IPS DF 4.7 (cell line): ENCODE data around the gene ATOH8.

Experiments
- DNase-seq: peaks from one replicate; pipeline ENCODE4 v3.0.0-alpha.2; 2013; ENCODE audit warnings: low spot score; ENCODE audit errors: extremely low read depth

ATOH8 gene

DNA sequence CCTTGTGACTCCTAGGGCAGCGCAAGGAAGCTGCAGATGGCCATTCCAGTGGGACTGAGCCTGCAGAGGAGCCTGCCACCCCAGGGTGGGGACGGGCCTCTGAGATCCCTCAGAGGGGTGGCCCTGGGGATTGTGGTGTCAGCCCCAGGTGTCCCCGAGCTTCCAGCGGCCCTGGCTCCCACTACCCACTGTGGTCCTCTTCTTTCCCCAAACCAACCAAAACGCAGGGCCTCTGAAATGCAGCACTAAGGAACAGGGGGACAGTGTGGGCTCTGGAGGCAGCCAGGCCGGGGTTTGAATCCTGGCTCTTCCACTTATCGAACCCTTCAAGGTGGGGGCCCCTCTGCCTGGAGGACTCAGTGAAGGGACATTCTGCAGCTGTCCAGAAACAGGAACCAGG lies 32.7 kb downstream of the ATOH8 start:
- DNase-seq = no peak

DNA sequence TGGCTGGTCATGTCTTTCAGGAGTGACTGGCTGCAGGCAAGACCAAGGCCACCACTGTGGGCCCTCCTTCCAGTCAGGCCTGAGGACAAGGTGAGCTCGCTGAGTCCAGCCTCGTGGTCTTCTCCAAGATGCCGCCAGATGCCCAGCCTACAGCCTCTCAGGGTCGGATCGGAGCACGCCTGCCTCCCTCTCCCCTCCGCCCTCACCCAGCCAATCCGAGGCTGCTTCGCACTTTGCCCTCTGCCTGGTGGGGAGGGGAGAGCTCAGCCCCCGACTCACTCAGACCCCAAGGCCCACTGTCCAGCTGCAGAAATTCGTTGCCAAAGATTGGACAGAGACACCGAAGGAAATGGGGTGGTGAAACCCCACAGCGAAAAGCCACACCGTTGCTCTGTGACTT lies 33.1 kb downstream of the ATOH8 start:
- no peak for DNase-seq

DNA sequence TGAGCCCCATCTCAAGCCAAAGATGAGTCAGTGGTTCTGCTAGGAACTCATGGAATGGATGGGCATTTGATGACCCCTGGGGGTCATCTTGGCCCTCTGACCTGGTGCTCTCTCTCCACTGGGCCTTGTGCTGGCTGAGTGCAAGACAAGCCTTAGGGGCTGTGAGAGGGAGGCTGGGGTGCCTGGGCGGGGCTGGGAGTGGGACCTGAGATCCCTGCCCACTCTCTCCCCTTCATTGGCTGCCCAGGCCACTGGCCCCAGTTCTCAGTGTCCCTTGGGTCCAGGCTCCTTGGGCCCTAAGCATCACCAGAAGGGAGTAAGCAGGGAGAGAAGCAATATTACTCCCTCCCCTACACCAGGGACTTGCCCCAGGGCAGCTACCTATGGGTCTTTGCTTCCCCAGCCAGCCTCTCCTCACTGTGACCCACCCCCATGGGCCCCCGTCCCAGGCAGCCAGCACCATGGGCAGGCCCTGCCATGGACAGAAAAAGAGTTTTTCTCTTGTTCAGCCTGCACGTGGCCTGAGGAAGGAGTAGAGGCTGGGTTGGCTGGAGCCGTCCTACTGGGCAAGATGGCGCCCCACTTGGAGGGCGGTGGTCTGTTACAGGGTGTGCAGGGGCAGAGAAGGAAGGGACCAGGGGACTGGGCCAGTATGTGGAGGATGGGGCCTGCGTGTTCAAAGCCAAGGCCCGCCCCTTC lies 33.6 kb downstream of the ATOH8 start:
- no peak for DNase-seq

DNA sequence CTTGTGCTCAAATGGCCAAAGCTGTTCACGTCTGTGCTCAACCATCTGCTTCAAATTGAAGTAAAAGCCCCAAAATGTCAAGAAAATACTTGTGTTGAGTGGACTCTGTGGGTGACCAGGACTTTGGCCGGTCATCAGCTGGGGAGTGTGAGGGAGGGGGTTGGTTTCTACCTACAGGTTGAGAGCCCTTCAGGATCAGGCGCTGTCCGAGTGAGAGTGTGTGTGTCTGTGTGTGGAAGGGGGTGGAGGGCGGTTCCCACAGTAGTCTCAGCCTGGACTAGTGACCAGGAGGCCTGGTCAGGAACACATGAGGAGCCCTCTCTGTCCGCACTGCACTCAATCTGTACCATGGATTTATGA lies 34.2 kb downstream of the ATOH8 start:
- DNase-seq = no peak

DNA sequence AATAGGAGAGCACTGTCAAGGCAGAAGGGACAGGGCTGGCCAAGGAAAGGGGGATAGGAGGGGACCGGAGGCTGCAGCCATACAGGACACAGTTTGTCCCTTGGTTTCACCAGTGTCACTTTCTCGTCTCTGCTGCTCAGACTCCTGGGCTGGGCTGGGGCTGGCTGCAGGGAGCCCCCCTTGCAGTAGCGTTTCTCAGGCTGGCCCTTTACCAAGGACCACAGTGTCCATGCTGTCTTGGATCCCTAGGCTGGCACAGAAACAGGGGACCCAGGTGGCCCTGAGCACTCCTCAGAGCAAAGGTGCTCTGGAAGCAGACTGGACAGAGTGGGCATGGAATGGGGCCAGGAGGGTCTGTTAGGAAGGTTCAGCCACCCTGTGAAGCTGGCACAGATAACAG lies 34.8 kb downstream of the ATOH8 start:
- DNase-seq = no peak

DNA sequence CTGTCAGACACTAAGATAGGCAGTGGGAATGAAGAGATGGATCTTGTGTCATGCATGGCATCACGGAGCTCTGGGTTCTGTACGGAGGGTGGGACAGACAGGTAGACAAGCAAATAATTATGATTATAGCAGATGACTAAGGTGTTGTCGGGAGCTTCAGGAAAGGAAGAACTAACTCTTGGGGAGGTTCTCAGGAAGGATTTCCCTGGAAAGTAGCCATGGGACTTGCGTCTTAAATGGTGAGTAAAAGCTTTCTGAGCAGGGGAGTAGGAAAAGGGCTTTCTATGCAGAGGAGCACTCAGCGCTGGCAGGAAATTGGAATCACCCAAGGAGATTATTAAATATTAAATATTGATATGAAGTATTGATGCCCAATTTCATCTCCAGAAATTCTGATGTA lies 35.5 kb downstream of the ATOH8 start:
- DNase-seq = no peak

DNA sequence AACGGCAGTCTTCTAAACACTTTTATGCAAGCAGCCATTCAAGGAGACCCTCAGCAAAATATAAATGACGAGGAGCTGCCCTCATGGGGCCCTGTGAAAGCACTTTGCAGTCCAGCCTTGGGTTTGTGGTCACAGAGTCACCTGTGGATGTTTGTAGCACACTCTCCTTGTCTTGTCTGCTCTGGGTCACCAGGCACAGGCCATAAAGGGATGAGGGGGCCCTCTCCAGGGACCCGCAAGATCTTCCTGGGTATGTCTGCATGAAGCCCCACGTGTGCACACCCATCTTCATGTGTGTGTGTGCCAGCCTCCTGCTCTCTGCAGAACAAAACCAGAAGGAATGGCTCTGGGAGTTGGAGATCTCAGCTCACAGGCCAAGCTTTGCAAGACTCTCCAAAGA lies 36.2 kb downstream of the ATOH8 start:
- DNase-seq = no peak

DNA sequence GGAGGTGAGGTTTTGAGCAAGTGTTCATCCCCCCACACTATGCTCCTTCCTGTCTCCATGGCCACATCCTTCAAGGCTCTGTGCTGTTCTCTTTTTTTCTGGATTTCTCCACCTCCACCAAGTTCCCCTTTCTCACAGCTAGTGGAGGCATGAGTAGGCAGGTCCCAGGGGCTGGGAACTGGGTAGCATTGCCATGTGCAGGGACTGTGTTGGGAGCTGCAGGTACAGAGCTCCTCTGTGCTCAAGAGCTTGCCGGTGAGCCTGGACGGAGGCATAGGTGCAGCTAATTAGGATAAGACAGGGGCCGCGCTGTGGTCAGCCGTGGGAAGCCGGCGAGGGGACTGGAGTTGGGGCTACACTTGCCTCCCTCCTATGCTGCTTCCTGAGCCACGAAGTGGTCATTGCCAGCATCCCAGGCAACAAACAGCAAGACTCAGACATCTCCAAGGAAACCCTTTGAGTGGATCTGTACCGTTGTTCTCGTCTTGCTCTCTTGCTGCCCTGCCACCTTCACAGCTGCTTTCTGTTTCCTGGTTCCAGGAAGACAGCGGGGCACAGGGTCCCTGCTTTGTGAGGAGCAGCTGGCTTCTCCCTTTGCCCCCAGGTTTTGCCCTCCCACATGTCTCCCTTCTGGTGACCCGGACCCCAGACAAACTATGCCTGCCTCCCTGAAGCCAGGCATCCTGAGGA lies 36.9 kb downstream of the ATOH8 start:
- DNase-seq = no peak

DNA sequence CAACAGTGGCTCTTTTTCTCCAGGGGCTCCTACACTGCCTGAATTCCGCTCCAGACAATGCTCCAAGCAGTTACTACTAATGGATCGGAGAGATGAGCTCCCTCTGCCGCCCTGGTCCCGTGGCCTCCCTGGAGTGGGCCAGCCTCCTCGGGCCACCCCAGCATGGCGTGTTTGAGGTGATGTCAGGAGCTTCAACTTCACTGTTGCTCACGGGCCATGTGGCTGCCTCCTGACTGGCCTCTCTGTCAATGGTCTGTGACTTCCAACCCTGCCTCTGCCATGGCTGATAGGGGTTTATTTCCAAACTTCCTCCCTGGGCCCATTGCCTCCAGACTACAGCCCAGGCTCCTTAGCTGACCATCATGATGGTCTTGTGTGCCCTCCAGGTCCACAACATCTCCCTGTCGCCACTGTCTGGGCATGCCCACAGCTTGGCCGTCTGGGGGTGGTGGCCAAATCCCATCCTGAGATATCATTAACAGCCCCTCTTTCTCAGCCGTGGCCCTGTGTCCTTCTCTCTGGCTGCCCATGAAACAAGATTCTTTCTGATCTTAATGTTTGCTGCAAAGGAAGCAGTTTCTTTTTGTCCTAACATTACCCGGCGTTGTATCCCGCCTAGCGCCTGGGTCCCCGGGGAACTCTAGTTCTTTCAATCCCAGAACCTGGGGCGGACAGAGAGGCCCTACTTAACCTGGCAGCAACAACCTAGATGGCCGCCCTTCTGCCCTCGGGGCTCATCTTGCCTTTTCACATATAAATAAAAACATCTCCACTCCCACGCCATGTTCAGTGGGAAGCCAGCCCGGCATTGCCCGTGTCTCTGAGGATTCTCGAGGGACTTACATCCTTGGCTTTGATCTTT lies 38.1 kb downstream of the ATOH8 start:
- no peak for DNase-seq

DNA sequence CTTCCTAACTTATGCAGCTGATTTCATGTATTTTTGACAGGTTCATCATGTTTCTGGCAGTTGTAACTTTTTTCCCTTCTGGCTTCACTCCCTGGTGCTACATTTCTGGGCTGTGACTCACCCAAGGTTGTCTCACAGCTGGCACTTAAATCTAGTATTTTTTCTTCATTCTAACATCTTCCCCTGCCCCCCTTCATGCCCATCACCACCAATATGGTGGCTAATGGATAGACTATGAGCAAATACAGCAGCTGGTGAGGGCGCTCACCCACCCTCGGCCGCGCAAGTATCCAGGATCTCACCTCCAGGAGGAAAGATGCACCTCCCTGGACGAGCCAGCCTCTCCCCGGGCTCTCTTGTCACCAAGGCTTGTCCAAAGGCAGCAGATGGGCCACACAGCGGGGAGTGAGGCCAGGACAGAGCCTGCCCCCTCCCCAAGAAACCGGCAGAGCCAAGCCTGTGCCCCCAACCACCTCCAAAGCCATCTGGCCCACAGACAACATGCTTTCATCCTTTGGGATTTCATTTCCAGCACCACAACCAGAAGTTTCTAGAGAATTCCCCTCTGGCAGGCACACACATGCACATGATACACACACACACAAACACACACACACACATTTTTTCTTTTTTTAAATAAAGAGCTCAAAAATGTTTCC lies 39.1 kb downstream of the ATOH8 start:
- DNase-seq = no peak

DNA sequence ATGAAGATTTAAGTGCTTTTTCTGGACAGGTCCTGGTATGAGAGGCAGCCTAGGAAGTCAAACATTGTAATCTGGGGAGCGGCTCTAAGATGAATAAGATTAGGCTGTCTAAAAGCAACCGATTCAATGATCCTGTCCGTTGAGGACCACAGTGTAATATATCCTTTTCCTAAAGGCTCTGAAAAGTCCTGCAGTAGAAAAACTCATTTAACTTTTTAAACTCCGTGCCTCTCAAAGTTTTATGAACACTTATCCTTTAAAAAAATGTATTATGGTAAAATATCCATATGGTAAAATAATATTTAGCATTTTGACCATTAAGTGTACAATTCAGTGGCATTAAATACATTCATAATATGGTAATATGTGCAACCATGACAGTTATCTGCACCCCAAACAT lies 39.8 kb downstream of the ATOH8 start:
- no peak for DNase-seq

DNA sequence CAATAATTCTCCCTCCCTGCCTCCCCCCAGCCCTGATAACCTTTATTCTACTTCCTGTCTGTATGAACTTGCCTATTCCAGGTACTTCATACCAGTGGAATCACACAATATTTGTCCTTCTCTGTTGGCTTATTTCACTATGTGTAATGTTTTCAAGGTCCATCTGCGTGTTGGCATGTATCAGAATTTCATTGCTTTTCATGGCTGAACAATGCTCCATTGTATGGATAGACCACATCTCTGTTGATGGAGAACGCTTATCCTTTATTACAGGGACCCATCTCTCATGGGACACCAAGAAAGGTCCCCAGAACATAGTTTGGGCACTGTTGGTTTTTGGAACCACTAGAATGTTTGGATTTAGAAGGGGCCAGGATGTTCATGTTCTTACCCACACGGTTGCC lies 40.2 kb downstream of the ATOH8 start:
- DNase-seq = no peak

DNA sequence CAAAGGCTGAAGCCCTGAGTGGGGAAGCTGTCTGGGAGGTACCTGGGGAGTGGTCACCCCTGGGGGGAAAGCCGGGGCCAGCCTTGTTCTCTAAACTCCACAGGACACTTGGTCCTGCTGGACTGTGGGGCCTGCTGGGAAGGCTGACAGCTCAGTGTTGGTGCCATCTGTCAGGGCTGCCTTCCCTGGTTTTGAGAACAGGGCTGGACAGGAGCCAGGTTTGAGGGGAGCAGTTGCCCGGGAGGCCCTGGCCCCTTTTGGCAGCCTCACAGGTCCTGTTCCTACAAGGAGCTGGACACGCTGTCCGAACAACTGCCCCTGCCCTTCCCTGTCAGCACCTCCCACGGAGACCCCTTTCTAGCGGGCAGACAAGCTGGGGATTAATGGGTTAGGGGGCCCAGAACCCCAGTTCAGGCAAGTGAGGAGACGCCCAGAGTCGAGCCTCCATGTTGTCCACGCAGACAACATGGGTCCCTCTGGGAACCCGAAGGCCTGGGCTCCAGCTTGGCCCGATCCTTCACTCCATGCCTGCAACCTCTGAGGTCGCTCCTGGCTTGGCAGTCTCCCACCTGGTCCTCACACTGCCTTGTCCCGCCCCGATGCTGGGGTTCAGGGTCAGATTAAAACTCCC lies 40.8 kb downstream of the ATOH8 start:
- DNase-seq = no peak

DNA sequence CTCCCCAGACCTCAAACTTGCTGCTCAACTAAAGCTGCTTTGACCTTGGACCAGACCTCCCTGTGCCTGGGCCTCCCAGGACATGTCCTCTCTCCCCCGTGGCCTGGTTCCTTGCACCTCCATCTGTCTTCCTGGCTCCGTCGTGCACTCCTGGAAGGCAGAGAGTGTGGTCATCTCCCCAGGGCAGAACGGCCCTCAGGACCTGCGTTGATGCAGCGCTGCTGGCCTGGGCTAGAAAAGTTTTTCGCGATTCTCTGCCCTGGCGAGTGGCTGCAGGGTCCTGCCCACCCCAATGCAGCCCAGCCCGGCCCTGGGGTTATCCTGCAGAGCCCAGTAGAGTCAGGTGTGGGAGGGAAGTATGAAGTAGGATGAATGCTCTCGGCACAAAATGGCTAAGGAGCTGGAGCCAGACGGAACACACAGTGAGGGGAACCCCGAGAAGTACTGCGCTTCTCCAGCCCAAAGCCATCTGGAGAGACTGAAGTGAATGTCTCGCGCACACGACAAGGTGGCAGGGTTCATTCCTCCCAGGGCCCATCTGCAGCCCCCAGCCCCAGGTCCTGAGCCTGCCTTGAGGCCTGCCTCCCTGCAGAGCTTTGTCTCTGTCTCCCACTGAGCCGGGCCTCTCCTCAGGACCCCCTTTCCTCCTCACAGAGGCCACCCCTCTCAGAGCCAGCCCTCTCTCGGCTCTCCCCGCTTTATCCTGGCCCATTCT lies 41.7 kb downstream of the ATOH8 start:
- DNase-seq = no peak

DNA sequence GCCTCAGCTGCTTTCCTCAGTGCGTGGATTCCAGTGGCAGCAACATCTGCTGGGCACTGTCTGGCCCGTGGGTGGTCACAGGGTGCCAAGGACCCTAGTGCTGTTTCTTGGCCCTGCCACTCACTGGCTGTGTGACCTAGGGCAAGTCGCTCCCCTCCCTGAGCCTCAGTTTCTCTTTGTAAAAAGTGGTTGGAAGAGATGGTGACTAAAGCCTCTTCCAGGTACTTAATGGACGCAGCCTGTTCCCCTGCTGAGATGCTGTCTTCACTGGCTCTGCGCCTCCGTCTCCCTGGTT lies 42.2 kb downstream of the ATOH8 start:
- no peak for DNase-seq

DNA sequence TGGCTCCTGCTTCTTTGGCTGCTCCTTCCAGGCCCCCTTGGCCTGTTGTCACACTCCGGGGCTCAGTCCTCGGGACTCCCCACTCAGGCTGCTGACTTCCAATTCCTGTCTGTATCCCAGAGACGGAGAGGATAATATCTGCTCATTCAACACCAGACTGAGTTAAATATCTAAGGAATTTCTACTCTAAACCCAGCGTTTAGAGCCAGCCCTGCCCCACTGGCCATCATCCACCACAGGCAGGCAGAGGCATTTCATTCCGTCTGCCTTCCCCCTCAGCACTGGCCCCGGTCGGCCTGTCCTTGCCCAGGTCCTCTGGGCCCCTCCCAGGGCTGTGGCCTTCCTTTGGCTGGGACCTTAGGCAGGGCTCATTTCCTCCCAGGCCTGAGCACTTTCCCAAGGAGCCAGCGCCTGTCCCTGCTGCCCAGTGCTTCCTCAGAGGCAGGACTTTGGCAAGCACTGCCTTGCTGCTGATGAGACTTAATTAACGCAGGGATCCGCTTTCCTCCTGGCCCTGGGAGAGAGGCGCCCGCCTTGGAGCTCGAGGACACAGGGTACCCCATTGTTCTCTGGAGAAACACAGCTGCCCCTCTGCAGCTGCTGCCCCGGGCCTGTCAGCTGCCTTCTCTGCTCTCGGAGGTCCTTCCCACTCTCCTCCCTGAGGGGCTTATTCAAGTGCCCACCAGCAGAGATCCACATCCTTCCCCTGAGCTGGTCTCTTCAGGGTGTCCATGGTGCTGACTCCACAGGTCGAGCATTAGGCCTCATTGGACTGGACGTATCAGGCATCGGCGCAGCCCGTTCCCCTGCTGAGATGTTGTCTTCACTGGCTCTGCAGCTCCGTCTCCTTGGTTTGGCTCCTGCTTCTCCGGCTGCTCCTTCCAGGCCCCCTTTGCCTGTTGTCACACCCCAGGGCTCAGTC lies 42.8 kb downstream of the ATOH8 start:
- no peak for DNase-seq

DNA sequence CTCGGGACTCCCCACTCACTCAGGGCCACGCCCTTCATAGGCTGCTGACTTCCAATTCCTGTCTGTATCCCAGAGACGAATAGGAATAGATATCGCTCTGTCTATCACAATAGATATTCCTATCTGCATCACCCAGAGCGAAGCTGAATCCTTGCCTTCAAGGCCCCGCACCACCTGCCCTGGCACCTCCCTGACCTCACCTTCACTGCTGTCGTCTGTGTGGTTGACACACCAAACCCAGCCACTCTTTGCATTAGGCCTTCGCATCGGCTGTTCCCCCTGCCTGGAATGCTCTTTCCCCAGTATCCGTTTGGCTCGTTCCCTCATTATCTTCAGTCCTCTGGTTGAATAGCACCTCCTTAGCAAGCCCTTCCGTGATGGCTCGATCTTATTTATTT lies 43.5 kb downstream of the ATOH8 start:
- DNase-seq = no peak

DNA sequence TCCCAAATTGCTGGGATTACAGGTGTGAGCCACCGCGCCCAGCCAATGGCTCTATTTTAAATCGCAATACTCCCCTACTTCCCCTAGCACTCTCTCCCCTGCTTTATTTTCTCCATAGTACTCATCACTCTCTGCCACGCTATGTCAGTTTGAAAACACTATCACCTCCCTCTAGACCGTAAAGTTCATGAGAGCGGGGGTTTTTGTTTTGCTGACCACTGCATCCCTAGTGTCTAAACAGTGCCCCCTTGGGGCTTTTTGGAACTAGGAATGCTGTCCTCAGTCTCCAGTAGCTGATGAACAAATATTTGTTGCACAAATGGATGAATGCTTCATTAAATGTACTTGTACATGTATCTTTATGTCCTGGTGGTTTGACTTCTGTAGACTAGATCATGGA lies 44.1 kb downstream of the ATOH8 start:
- DNase-seq = no peak

DNA sequence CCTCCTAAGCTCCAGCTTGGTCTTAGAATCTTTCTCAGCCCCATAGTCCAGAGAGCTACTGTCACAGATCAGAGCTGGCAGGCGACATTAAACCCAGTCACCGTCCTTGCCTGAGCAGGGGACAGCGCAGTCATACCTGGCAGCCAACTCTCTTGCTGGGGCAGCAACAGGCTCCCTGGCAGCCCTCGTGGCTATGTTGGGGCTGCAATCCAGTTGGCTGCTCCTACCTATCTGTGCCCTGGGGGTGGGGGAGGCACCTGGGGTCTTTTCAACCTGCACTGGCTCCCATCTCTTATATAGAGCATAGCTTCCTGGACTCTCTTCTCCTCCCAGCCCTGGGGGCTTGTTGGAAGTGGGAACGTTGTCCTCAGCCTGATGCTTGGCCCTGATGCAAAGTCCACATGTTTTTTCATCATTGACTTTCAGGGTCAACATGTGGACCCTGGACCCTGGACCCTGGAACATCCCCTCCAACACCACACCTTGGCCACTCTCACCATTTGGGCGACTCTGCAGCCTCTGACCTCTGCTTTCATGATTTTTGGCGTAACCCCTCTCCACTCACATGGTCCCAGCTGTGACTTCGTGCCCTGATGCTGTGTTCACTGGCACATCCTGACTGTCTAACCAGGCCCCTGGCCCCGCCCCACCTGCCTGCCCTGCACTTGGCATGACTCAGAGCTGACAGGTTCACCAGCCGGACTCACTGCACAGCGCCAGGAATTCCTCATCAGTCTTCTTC lies 45.6 kb downstream of the ATOH8 start:
- no peak for DNase-seq
